HG03571 (cell line): Measurements from ENCODE around the gene LRP1.

ENCODE experiments used
- ATAC-seq: cut with Tn5 transposase; IDR thresholded peaks from one replicate; pipeline ENCODE4 v1.9.1; 2021; ENCODE audit not compliant: unreplicated experiment

LRP1 gene

GRCh38 chr12:57127726-57128518, at the start of gene LRP1:
Gene LRP1 (plus strand): TSS chr12:57128483. CDS start chr12:57128965, 482 bp downstream.
- ATAC-seq: no peak

DNA sequence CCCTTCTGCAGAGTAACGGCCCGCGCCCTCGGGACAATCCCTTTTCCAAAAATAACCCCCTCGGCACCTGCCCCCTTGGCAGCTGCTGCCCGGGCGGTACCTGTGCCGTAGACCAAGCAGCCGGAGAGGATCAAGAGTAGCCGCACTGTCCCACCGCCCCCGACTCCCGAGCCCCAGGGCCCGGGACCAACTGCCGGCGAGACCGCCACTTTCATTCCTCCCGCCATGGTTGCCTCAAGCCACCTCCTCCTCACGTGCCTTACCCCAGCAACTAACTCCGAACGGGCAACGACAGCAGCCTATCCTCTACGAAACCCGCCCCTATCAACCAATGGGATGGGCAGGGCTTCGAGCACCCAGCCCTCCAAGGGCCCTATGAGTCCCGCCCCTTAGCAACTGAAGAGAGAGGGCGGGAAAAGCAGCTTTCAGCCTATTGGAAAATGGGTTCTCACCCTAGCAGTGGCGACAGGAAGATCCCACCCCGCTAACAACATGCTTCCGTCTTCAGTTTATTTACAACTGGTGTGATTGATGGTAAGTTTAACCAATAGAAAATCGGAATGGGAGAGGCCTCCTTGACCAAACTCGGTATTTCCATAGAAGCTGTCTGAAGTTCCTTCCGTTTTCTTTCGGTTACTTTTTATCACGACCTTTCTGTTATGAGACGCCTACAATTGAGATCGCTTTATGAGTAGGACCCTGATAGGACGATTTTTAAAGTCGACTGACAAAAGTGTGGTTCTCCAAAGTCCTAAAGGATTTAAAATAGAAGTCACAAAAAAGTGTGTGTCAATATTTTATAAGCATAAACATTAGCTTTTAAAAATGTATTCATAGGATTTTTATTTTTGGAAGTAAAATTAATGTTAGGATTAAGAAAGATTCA, 49.5 kb upstream of the LRP1 start, which contains the start of gene NEMP1:
Gene NEMP1, minus strand, starts transcription at position 273 of the 886 bp plus-strand sequence. Its CDS starts 46 bp downstream, at position 227.
- ATAC-seq: peak; percentile 95

DNA sequence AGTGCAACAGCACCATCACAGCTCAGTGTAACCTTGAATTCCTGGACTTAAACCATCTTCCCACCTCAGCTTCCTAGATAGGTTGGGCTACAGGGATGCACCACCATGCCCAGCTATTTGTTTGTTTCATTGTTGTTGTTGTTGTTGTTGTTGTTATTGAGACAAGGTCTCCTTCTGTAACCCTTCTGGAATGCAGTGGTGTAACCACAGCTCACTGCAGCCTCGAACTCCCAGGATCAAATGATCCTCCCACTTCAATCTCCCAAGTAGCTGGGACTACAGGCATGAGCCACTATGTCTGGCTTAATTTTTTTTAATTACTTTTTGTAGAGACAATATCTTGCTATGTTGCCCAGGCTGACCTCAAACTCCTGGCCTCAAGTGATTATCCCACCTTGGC, 48.5 kb upstream of the LRP1 start:
- ATAC-seq: no peak

DNA sequence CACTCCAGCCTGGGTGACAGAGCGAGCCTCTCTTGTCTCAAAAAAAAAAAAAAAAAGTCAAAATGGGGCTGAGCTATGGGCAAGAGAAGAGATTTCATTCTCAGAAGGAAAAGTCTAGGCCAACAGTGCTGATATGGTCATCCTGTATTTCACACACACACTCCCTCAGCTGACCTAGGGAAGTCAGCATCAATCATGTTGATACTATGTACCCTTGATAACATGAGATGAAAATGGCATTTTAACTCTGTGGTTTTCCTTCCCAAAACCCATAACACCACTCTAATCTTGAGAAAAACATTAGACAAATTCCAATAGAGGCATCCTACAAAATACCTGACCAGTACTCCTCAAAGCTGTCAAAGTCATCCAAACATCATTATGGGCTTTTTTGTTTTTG, 47.4 kb upstream of the LRP1 start:
- no peak for ATAC-seq

DNA sequence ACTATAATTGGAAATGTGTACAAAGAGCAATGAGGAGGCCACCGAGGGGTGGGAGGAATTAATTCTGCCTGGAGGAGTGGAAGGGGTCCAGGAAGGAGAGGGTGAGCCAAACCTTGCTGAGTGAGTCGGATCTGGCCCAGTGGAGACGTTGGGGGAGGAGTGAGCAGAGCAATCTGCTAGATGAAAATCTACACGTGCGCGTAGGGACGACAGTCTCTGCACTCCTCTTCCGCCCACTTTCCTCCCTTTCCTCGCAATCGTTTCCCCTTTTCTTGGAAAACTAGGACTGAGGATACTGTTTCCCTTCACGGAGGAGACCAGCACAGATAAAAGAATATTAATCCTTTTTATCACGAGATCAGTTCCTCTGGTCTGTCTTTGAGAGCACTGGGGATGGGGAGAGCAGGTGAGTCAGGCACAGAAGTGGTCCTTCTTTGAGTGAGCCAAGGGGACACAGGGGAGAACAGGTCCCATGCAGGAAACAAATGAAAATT, 42.2 kb upstream of the LRP1 start:
- no peak for ATAC-seq

- no peak for ATAC-seq
These were observed 41.7 kb upstream of the LRP1 start for GRCh38 chr12:57086493-57087009.

- ATAC-seq: peak; percentile 24
These were observed 41.1 kb upstream of the LRP1 start for GRCh38 chr12:57087010-57087690.

DNA sequence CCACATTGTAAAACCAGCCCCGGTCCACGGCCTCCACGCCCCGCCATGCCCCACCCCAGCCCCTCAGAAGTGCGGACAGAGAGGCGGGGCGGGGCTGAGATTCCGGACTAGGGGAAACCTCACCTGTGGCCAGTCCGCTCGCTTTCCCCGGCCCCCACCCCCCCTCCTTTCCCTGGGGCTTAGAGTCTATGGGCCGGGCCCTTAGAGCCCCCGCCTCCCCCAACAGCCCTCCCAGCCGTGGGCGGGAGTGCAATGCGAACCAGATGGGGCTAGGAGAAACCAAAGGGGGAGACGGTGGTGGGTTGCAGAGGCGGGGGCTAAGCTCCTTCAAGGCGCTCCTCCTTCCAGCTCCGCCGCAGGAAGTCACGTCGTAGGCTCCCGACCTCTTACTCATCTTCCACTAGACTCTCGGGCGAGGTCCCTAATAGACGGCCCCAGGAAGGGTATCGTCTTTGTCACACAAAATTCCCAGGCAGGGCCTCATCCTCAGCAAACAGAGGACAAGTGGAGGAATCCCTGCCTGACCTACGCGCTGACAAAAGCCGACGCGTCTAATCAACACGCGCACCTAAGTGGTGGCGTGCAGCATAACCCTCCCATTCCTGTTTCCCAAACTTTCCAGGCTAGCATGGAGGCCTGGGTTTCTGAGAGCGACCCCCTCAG, 40.5 kb upstream of the LRP1 start:
- ATAC-seq: peak; percentile 21

- ATAC-seq: peak; percentile 51
These were observed 39.7 kb upstream of the LRP1 start, which contains the start of gene NAB2 for GRCh38 chr12:57088354-57089270. Gene NAB2 (plus strand): TSS chr12:57089114. CDS start chr12:57089272, 158 bp downstream.

DNA sequence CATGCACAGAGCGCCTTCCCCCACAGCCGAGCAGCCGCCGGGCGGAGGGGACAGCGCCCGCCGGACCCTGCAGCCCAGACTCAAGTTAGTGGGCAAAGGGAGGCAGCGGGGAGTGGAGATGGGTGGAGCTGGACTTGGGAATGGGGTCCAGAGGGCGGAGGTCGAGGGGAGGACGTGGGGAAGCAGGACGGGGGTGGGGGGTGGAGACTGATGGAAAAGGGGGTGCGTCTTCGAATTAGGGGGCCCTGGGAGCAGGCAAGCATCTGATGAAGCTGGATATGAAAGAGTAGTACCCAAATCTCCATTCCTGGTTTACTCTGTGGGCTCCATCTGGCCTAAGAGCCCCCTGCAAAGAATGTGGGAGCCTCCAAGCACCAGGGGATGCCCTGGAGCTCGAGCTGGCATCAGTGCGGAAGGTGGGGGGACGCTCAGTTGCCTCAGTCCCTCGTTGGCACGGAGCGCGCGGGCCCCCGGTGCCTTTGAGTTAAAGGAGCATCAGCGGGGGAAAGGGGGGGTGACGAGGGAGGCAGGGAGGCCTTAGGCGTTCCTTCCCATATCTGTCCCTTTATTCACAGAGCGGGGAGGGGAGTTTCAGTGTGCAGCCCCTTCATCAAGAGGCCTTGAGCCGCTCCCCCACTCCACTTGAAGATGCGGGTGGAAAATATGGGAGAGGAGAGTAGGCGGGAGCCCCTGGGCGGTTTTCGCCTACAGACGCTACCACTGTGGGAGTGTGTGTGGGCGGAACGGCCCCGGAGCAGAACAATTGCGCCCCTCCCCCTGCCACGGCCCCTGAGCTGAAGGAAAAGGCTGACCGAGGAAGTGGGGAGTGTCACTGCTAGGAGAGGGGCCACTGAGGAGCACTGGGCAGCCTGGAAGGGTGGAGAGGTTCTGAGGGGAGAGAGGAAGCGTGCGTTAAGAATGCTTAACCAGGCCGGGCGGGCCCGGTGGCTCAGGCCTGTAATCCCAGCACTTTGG, 38.7 kb upstream of the LRP1 start:
- ATAC-seq: no peak

- no peak for ATAC-seq
These were observed 37.8 kb upstream of the LRP1 start for GRCh38 chr12:57090490-57090889.

- ATAC-seq: no peak
These were observed 37.2 kb upstream of the LRP1 start for GRCh38 chr12:57090924-57091637.

- ATAC-seq: no peak
These were observed 36.4 kb upstream of the LRP1 start for GRCh38 chr12:57091638-57092528.

GRCh38 chr12:57092529-57092862, 35.8 kb upstream of the LRP1 start:
- no peak for ATAC-seq

DNA sequence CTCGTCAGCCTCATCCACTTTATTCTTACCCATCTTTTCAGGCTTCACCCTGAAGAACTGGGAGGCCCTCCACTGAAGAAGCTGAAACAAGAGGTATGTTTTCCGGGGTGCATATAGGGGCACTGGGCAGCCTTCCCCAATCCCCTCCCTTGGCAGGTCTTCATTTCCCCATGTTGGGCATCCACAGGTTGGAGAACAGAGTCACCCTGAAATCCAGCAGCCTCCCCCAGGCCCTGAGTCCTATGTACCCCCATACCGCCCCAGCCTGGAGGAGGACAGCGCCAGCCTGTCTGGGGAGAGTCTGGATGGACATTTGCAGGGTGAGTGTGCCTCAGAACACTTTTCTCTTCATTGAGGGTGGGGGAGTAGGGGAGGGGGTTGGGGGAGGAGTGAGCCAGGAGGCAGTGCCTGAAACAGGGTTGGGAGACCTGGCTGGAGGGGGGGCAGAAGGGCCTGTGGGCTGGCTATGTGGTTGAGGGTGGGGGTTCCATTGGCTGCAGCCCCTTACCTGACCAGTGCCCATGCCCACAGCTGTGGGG, 35.3 kb upstream of the LRP1 start:
- ATAC-seq: no peak
